ENCODE data around the gene RAD54L. TPM values are rescaled to one million over a fixed set of nuclear protein-coding genes. Genes with fewer than 3 reads are reported as not detected.
"Not testable (repeated sequence)": the region's sequence is repeated elsewhere in the genome, so short reads cannot be mapped to it uniquely, and the experiment has no call there.

RAD54L gene
- total and polyA plus RNA-seq, 2 donors from 2014 or later, result 1.2 to 1.7 TPM

DNA sequence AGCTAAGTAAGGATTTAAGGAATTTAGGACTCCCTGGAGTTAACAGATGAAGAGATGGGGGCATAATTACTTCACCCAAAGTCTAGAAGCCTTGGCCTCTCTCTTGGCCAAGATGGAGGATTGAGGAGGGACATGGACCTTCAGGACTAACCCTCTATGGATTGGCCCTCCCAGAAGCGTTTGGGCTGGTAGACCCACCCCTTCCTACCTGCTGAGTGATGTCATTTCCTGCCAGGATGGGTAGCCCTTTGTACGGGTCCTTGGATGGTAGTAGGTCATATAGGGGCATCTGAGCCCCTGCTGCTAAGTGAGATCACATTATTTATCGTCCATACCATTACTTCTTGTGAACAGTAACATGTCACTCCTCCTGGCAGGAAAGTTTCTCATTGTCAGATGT lies 26.8 kb upstream of the RAD54L start:
- intact Hi-C loops (cut with DNase I), result loop anchor here (10.0 kb wide), 1 partner anchor 186 kb away; no protein-coding TSS in a partner anchor

DNA sequence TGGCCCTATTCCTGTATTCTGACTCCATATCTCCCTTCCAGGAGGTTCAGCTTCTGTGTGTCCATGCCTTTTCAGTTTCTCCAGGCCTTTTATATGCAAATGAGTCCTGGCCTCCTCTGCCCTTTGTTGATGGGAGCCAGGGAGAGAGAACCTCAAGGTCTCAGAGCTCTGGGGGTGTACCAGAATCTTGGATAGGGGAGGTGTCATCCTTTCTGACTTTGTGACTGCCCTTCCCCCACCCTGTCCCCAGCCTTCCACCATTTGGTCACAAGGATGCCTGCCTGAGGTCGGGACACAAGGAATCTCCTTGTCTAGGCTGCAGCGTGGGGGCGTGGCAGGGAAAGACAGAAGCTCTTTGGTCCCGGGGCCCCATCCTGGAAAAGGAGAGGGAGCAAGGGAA lies 25.8 kb upstream of the RAD54L start:
- H3K9ac ChIP-seq (ENCODE audit: low read length in 3 of 3), result no peak overlapping the region
- no peak overlapping the region for H3K27ac ChIP-seq (ENCODE audit: low read depth in 2 of 2, low read length in 2 of 2)
- H3K4me3 ChIP-seq (ENCODE audit: low read length in 3 of 3), result no peak overlapping the region
- H3K27me3 ChIP-seq (ENCODE audit: control insufficient read depth, insufficient read depth, low read length), result no peaks in the 10 kb centered on the region
- FAIRE-seq (no peak), DNase-seq (no peak)
- TF ChIP-seq, protein P1, sequence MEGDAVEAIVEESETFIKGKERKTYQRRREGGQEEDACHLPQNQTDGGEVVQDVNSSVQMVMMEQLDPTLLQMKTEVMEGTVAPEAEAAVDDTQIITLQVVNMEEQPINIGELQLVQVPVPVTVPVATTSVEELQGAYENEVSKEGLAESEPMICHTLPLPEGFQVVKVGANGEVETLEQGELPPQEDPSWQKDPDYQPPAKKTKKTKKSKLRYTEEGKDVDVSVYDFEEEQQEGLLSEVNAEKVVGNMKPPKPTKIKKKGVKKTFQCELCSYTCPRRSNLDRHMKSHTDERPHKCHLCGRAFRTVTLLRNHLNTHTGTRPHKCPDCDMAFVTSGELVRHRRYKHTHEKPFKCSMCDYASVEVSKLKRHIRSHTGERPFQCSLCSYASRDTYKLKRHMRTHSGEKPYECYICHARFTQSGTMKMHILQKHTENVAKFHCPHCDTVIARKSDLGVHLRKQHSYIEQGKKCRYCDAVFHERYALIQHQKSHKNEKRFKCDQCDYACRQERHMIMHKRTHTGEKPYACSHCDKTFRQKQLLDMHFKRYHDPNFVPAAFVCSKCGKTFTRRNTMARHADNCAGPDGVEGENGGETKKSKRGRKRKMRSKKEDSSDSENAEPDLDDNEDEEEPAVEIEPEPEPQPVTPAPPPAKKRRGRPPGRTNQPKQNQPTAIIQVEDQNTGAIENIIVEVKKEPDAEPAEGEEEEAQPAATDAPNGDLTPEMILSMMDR (IDR thresholded peaks at IDR 0.05; ENCODE audit: borderline replicate concordance, extremely low read depth, insufficient read depth), result no peak
- H3K36me3 ChIP-seq (ENCODE audit: control insufficient read depth in 2 of 3, insufficient read depth in 3 of 3, low read length in 3 of 3), result no peaks in the 10 kb centered on the region
- intact Hi-C loops (cut with DNase I), result loop anchor here (10.0 kb wide), 1 partner anchor 187 kb away; no protein-coding TSS in a partner anchor
- peaks cover 0 to 4% (median 0%) of the 10 kb centered on the region in 3 donors for H3K4me1 ChIP-seq (ENCODE audit: control insufficient read depth in 2 of 3, insufficient read depth in 2 of 3, low read depth in 1 of 3, low read length in 3 of 3)
- H3K9me3 ChIP-seq (ENCODE audit: control insufficient read depth in 2 of 3, insufficient read depth in 1 of 3, low read length in 3 of 3), result no peaks in the 10 kb centered on the region

More for the DNA sequence above, 26.8 kb upstream of the RAD54L start:
- DNase-seq (no peak), FAIRE-seq (no peak)
- H3K9ac ChIP-seq (ENCODE audit: low read length in 3 of 3), result no peak overlapping the region
- H3K9me3 ChIP-seq (ENCODE audit: control insufficient read depth in 2 of 3, insufficient read depth in 1 of 3, low read length in 3 of 3), result no peaks in the 10 kb centered on the region
- TF ChIP-seq, protein P1 (IDR thresholded peaks at IDR 0.05; ENCODE audit: borderline replicate concordance, extremely low read depth, insufficient read depth), result no peak
- H3K36me3 ChIP-seq (ENCODE audit: control insufficient read depth in 2 of 3, insufficient read depth in 3 of 3, low read length in 3 of 3), result no peaks in the 10 kb centered on the region
- H3K27ac ChIP-seq (ENCODE audit: low read depth in 2 of 2, low read length in 2 of 2), result no peak overlapping the region
- no peaks in the 10 kb centered on the region for H3K27me3 ChIP-seq (ENCODE audit: control insufficient read depth, insufficient read depth, low read length)
- H3K4me1 ChIP-seq (ENCODE audit: control insufficient read depth in 2 of 3, insufficient read depth in 2 of 3, low read depth in 1 of 3, low read length in 3 of 3), result peaks cover 0 to 4% (median 0%) of the 10 kb centered on the region in 3 donors
- H3K4me3 ChIP-seq (ENCODE audit: low read length in 3 of 3), result no peak overlapping the region

DNA sequence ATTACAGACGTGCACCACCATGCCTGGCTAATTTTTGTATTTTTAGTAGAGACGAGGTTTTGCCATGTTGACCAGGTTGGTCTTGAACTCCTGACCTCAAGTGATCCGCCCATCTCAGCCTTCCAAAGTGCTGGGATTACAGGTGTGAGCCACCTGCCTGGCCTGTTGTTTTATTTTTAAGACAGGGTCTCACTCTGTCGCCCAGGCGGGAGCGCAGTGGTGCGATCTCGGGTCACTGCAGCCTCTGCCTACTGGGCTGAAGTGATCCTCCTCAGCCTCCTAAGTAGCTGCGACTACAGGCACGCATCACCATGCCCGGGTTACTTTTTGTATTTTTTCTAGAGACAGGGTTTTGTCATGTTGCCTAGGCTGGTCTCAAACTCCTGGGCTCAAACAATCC lies 24.5 kb upstream of the RAD54L start:
- FAIRE-seq; H3K9me3 ChIP-seq (ENCODE audit: control insufficient read depth in 2 of 3, insufficient read depth in 1 of 3, low read length in 3 of 3); H3K4me3 ChIP-seq (ENCODE audit: low read length in 3 of 3); H3K27ac ChIP-seq (ENCODE audit: low read depth in 2 of 2, low read length in 2 of 2); H3K4me1 ChIP-seq (ENCODE audit: control insufficient read depth in 2 of 3, insufficient read depth in 2 of 3, low read depth in 1 of 3, low read length in 3 of 3); H3K27me3 ChIP-seq (ENCODE audit: control insufficient read depth, insufficient read depth, low read length); H3K9ac ChIP-seq (ENCODE audit: low read length in 3 of 3); DNase-seq; H3K36me3 ChIP-seq (ENCODE audit: control insufficient read depth in 2 of 3, insufficient read depth in 3 of 3, low read length in 3 of 3): not testable (repeated sequence)
- intact Hi-C loops (cut with DNase I), result loop anchor here (10.0 kb wide), 1 partner anchor 188 kb away; no protein-coding TSS in a partner anchor

DNA sequence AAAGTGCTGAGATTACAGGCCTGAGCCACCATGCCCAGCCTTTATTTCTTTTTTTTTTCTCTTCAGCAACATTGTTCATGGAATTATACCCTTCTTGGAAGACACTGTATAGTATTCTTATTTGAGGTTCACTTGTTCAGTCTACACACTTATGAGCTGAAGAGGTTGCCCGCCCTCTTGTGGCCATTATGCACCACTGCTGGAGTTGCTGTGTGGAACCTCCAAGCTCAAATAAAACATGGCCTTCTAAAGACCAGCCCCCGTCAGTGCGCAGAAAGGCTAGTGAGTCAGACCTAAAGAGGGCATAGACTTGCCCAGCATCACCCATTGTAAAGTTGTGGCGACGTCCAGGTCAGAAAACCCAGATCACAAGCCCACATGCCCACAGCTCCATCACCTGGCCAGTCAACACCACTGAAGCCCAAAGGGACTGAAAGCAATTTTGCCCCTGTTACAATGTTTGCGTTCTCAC lies 24.1 kb upstream of the RAD54L start:
- FAIRE-seq, result no peak
- intact Hi-C loops (cut with DNase I), result loop anchor here (10.0 kb wide), 1 partner anchor 189 kb away; no protein-coding TSS in a partner anchor
- Histone ChIP-seq H3K4me3 (ENCODE audit: low read length in 3 of 3) (no peak overlapping the region), H3K4me1 (ENCODE audit: control insufficient read depth in 2 of 3, insufficient read depth in 2 of 3, low read depth in 1 of 3, low read length in 3 of 3) (peaks cover 0 to 4% (median 0%) of the 10 kb centered on the region in 3 donors), H3K36me3 (ENCODE audit: control insufficient read depth in 2 of 3, insufficient read depth in 3 of 3, low read length in 3 of 3) (no peaks in the 10 kb centered on the region), H3K9me3 (ENCODE audit: control insufficient read depth in 2 of 3, insufficient read depth in 1 of 3, low read length in 3 of 3) (no peaks in the 10 kb centered on the region), H3K9ac (ENCODE audit: low read length in 3 of 3) (no peak overlapping the region), H3K27me3 (ENCODE audit: control insufficient read depth, insufficient read depth, low read length) (no peaks in the 10 kb centered on the region), H3K27ac (ENCODE audit: low read depth in 2 of 2, low read length in 2 of 2) (no peak overlapping the region)
- TF ChIP-seq, protein P1 (IDR thresholded peaks at IDR 0.05; ENCODE audit: borderline replicate concordance, extremely low read depth, insufficient read depth), result peak; percentile 94
- peak; percentile 68 to 92 (median 76) for DNase-seq
